Epithelial cell of esophagus (primary cell): Measurements from ENCODE around the gene SELENOV.
"Not testable (repeated sequence)": the region's sequence is repeated elsewhere in the genome, so short reads cannot be mapped to it uniquely, and the experiment has no call there.

ENCODE experiments used
- DNase-seq: peaks from one replicate; pipeline ENCODE4 v3.0.0; 2010; ENCODE audit warnings: low read depth
- H3K4me3 ChIP-seq: 2 replicates; pipeline ENCODE4 v1.5.1; 2011; ENCODE audit warnings: mild to moderate bottlenecking, low read length, control low read depth
- TF ChIP-seq, protein P1 (sequence below): IDR thresholded peaks from 2 replicates; pipeline ENCODE4 v1.5.1; 2011; ENCODE audit warnings: low read depth, mild to moderate bottlenecking, low read length, control low read depth, inconsistent platforms; ENCODE audit not compliant: insufficient read depth; ENCODE audit errors: missing control alignments

Gene SELENOV

DNA sequence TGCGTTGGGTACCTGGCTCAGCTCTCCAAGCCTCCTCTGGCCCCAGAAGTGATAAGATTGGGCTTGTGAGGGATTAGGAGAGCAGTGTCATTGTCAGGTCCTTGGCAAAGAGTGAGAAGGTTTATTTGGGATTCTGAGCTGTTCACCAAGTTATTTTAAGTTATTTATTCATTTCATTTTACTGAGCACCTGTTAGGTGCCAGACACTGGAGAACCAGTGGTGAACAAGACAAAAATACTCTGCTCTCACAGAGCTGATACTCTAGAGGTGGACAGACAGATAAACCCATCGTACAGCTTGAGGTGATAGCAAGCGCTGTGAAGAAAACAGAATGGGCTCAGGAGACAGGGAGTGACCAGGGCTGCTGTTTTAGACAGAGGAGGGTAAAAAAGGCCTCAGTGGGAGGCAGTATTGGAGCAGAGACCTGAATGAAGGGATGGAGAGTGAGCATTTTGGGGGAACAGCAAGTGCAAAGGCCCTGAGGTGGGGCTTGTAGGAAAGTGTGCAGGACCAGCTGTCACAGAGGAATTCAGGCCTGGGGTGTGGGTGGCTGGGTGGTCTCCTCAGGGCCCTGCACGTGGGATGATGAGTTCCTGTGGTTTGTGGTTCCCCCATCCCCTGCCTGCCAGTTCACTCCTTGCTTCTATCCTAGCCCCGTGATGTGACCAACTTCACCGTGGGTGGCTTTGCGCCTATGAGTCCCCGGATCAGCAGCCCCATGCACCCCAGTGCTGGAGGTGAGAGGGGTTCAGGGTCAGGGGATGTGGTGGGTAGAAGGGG is 43.0 kb upstream of the SELENOV start:
- DNase-seq: no peak
- TF ChIP-seq, protein P1, sequence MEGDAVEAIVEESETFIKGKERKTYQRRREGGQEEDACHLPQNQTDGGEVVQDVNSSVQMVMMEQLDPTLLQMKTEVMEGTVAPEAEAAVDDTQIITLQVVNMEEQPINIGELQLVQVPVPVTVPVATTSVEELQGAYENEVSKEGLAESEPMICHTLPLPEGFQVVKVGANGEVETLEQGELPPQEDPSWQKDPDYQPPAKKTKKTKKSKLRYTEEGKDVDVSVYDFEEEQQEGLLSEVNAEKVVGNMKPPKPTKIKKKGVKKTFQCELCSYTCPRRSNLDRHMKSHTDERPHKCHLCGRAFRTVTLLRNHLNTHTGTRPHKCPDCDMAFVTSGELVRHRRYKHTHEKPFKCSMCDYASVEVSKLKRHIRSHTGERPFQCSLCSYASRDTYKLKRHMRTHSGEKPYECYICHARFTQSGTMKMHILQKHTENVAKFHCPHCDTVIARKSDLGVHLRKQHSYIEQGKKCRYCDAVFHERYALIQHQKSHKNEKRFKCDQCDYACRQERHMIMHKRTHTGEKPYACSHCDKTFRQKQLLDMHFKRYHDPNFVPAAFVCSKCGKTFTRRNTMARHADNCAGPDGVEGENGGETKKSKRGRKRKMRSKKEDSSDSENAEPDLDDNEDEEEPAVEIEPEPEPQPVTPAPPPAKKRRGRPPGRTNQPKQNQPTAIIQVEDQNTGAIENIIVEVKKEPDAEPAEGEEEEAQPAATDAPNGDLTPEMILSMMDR: no peak
- H3K4me3 ChIP-seq: no peak overlapping the region

DNA sequence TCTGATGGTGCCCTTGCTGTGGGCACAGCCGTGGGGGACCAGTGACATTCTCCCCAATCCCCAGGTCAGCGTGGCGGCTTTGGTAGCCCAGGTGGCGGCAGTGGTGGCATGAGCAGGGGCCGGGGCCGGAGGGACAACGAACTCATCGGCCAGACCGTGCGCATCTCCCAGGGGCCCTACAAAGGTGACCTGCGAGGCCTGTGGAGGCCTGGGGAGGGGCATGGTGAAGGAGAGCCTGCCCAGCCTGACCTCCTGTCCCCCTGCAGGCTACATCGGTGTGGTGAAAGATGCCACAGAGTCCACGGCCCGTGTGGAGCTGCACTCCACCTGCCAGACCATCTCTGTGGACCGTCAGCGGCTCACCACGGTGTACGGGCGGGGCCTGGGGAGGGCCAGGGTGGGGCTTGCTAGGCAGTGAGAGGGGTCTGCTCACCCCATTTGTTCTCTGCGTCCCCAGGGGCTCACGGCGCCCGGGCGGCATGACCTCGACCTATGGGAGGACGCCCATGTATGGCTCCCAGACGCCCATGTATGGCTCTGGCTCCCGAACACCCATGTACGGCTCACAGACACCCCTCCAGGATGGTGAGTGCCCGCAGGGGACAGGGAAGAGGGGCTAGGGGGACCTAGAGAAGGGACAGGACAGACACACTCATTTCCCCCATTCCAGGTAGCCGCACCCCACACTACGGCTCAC is 42.0 kb upstream of the SELENOV start:
- TF ChIP-seq, protein P1: no peak
- no peak overlapping the region for H3K4me3 ChIP-seq
- DNase-seq: no peak

DNA sequence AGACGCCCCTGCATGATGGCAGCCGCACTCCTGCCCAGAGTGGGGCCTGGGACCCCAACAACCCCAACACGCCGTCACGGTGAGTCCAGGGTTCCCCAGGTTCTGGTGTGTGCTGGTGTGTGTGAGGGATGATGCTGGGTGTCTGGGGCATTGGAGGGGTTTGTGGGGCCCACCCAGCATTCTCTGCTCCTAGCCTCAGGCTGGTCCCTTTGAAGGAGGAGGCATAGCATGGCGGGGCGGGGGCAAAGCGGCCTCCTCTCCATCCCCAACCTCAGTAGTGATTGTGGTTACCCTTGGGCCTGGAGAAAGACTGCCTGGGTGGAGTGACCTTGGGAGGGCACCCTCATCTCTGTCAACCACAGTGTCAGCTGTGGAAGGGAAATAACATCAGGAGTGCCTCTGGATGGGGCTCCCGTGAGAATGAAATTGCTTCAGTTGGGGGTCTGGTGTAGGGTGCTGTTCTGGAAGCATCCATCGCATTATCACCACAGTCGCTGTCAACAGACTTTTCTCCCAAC is 41.4 kb upstream of the SELENOV start:
- TF ChIP-seq, protein P1: no peak
- H3K4me3 ChIP-seq: no peak overlapping the region

DNA sequence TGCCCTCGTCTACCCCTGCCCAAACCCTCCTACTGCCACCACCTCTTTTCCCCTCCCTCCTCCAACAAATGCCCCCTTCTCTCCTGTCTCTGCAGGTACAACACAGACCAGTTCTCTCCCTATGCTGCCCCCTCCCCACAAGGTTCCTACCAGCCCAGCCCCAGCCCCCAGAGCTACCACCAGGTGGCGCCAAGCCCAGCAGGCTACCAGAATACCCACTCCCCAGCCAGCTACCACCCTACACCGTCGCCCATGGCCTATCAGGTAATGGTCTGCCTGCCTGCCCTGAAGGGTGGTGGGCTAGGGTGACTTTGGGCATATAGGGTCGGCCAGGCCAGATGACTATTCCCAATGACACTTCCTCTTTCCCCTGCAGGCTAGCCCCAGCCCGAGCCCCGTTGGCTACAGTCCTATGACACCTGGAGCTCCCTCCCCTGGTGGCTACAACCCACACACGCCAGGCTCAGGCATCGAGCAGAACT is 40.8 kb upstream of the SELENOV start:
- TF ChIP-seq, protein P1: peak; percentile 83
- no peak overlapping the region for H3K4me3 ChIP-seq
- DNase-seq: peak; percentile 48

More for the DNA sequence above, 41.4 kb upstream of the SELENOV start:
- DNase-seq: no peak

DNA sequence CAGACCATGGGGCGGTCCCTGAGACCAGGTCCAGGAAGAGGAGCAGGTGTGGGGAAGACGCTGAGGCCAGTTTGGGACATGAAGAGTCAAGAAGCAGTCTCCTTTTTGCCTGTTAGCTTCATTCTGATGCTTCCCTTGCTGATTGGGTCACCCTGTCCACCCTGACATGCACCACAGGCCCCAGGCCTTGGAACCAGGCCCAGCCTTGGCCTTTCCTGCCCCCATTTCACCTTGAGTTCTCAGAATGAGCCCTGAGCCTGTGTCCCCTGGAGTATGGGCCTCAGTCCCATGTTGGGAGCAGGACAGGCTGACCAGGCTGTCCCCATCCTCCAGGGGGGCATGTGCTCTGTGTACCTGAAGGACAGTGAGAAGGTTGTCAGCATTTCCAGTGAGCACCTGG is 39.2 kb upstream of the SELENOV start:
- TF ChIP-seq, protein P1: no peak
- H3K4me3 ChIP-seq: no peak overlapping the region
- DNase-seq: no peak

DNA sequence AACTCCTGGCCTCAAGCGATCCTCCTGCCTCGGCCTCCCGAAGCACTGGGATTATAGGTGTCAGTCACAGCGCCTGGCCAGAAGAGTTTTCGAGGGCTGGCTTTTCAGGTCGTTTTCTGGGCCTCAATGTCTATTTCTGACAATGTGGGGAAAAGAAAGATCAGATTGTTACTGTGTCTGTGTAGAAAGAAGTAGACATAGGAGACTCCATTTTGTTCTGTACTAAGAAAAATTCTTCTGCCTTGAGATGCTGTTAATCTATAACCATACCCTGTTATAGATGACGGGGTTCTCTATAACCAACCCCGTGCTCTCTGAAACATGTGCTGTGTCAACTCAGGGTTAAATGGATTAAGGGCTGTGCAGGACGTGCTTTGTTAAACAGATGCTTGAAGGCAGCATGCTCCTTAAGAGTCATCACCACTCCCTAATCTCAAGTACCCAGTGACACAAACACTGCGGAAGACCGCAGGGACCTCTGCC is 35.6 kb upstream of the SELENOV start:
- not testable (repeated sequence) for H3K4me3 ChIP-seq, DNase-seq

DNA sequence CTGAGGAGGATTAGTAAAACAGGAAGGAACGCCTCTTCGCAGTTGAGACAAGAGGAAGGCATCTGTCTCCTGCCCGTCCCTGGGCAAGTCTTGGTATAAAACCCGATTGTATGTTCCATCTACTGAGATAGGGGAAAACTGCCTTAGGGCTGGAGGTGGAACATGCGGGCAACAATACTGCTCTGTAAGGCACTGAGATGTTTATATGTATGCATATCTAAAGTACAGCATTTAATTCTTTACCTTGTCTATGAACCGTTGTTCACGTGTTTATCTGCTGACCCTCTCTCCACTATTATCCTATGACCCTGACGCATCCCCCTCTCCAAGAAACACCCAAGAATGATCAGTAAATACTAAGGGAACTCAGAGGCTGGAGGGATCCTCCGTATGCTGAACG is 35.0 kb upstream of the SELENOV start:
- TF ChIP-seq, protein P1: no peak
- DNase-seq: no peak
- peak overlapping the region; percentile 98 for H3K4me3 ChIP-seq
